GM21390 (cell line): ENCODE results near the gene HPCA.

Experiments used
- ATAC-seq: cut with Tn5 transposase; IDR thresholded peaks from one replicate; pipeline ENCODE4 v1.9.1; 2021; ENCODE audit not compliant: unreplicated experiment

Gene HPCA

GRCh38 chr1:32928715-32929114 lies 42.4 kb downstream of the HPCA start:
- ATAC-seq: no peak

DNA sequence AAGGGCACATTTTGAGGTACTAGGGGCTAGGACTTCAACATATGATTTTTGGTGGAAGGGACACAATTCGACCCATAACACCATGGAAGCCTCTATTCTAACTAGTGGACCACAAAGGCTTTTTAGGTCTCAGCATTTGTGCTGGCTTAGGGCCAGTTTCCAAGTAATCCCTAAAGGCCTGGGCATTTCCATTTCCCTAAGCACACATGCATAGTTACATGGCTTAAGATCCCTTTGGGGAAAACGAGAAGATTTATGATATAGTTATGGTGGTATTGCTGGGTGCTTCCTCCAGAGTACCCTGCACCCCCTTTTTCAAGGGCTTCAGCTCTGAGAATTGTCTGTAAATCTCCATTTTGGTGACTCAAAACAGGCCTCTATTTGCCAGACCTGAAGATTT lies 43.1 kb downstream of the HPCA start:
- ATAC-seq: no peak

GRCh38 chr1:32931760-32932159 lies 45.5 kb downstream of the HPCA start:
- ATAC-seq: no peak

GRCh38 chr1:32933742-32934322 lies 47.5 kb downstream of the HPCA start:
- no peak for ATAC-seq

DNA sequence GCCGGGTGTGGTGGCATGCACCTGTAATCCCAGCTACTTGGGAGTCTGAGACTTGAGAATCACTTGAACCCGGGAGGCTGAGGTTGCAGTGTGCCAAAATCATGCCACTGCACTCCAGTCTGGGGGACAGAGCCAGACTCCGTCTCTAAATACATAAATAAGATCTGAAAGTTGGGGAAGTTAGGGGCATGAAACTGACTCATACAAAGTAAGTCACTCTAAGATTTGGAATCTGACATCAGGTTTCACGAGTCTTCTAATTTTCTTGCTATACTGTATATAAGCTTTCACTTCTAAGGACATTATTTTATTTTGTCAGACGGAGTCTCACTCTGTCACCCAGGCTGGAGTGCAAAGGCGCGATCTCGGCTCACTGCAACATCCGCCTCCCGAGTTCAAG lies 48.2 kb downstream of the HPCA start:
- ATAC-seq: no peak

DNA sequence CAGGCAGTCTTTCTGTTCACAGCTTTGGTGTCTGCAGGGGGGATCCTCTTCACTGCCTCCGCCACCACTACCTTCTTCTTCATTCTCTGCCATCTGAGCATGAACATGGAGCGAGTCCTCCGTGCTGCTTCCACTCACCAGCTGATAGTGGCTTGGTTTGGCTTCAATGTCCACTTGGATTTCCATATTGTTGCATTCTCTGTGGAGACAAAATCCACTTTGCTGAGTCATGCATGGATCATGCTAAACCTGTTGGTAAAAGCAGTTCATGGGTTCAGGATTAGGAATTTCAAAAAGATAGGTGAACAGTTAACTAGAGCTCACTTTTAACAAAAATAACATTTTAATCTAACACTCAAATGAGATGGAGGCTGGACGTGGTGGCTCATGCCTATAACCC lies 50.8 kb downstream of the HPCA start:
- ATAC-seq: no peak

DNA sequence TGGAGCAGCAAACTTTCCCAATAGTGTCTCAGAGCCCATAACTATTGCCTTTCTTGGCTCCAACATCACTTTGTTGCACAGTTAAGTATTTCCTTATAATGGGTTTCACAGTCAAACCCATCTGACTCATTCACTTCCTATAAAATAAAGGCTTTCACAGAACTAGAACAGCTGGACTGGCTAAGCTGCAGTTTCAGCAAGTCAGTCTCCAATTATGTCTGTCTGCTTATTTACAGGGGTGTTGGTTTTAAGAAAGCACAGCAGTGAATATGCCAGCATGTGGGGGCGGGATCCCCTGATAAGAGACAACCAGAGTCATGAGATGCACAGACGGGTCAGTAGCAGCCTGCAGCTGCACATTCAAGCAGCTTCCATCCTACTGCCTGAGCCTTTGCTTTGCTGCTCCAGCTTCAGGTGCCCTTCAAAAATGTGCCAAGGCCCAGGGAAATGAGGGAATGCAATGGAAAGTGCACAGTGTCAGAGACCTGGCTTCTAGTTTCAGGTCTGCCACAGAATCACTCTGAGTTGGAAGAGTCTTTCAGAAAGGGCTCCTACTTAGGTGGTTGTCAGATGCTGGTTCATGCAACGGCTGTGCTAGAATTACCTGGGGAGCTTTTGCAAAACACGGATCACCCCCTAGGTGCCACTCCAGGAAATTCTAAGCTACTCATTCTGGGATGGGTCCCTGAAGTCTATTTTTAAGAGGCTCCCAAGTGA lies 53.5 kb downstream of the HPCA start:
- no peak for ATAC-seq

GRCh38 chr1:32944180-32944579 lies 57.9 kb downstream of the HPCA start:
- ATAC-seq: no peak
